ENCODE measurements around the gene NTRK1.

The NTRK1 gene

DNA sequence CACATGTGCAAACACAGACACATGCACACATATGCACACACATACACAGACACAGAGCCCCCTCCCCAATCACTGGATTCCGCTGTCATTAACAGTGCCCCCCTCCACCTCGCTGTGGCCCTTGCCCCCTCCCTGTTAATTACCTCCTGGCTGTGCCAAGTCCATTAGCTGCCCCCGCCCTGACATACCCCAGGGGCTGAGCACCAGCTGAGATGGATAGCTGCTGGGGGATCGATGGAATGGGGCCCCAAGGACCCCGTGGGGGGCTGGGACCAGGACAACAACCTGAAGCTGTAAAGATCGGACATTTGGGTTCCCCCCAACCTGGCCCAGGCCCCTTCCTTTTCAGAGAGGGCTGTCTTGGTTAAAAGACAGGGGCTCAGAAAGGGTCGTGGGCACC, 23.3 kb downstream of the NTRK1 start:
- DNase-seq, result no peak

DNA sequence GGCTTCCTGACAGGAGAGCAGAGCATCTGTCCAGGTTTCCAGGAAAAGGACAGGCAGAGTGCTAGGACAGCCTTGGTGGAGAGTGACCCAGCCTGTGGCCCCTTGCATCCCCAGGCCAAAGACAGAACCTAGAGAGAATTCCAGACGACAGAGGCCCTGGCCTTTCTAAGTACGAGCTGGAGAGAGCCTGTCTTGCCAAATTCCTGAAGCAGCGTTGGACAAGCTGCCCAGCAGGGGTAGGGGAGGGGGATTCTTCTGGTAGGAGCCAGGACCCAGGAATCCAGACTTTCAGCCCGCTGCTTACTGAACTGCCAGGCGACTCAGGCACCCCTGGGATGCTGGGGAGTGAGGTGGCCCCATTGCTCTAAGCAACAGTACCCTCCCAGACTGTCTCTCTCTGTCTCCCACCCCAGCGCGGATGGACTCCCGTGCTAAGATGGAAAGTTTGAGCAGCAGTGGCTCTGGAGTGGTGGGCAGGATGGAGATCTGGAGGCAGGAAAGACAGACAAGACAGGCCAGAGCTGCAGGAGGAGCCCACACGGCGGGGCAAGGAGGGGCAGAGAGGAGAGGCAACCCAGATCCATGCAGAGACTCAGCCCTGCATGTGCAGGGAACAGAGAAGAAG, 24.0 kb downstream of the NTRK1 start:
- DNase-seq, result no peak

DNA sequence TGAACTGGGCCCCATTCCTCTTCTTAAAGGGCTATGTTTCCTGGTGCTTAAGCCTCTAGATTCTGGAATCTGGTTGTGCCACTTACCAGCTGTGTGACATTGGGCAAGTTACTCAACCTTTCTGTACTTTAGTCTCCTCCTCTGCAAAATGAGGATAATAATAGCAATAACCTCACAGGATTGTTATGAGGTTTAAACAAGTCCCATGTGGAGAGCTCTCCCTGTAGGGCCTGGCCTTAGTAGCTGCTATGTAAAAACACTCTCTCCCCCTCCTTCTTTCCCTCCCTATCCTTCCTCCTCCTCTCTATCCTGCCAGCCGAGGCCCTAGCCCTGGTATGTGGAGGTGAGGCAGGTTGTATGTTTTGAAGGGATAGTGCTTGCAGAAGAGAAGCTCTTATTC, 24.6 kb downstream of the NTRK1 start:
- DNase-seq, result no peak

DNA sequence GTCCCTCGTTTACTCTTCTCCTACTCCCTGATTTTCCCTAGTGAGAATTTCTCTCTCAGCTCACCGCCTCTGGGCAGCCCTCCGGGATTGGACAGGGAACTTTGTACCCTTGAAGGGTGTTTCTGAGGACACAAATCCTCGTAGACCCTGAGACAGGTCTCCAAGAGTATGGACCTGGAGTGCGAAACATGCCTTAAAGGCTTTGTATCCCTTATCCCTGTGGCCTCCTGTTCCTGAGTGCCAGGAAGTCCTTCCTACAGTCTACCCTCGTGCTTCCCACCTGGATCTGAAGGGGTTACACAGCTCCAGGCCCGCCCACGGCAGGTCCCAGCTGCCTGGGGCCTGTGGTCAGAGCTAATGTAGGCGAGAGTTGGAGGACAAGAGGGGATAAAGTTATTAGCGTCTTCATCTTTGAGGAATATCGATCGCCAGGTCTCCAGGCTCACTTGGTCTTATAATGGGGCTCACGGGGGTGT, 25.3 kb downstream of the NTRK1 start:
- DNase-seq, result no peak

DNA sequence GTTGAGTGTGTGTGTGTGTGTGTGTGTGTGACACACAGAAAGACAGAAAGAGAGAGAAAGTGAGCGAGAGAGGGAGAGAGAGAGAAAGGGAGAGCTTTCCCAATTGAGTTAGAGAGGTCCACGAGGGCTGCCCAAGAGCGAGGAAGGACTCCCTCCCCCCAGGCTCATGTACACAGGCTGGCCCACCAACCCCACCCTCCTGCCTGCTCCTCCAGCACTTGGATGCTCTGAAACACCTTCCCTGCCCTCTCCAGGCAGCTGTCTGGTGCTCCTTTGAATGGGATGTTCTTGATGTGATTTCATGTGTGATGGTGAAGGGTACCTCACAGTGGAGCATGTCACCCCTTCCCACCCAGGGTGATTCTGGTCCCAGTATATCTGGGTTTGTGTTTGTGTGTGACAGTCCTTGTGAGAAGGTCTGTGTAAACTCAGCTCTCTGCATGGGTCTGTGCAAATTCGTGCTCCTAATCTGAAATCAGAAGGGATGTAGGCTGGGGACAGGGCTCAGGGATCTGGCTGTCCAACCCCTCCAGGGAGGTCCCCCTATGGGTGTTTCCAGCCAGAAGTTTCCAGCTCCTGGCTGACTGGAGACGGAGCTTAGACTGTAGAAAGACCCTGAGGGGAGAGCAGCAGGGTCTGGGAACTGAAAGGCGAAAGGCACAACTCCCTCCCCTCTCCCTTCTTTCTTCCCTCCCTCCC, 26.1 kb downstream of the NTRK1 start:
- DNase-seq, result no peak

DNA sequence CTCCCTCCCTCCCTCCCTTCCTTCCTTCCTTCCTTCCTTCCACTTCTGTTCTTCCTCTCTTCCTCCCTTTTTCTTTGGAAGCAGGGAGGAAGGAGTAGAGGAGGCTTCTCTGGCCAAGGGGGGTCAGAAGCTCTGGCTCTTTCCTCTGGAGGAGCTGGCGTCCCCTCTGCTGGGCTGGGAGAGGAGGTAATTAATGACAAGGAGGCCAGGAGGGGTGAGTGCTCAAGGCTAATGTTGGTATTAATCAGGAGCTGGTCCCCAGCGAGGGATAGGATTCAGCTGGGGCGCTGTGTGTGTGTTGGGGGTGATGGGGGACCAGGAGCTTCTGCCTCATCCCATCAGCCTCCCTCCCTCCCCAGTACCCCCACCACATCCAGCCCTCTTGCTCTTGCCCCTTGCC, 26.7 kb downstream of the NTRK1 start:
- no peak for DNase-seq

DNA sequence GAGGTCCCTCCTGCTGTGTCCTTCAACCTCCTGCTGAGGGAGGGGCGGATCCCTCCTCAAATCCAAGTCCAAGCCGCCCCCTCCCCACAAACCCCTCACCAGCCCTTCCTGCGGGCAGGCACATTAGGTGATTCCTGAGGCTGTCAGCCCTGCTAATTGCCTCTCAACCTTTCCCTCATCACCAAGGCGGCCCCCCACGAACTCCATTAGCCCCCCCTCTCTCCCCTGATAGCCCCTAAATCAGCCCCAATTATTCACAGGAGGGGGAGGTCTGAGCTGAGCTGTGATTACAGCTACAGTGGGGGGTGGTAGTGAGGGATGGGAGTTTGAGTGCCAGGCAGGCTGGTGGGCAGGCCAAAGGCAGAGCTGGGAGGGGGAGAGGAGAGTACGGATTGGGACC, 27.1 kb downstream of the NTRK1 start:
- no peak for DNase-seq

DNA sequence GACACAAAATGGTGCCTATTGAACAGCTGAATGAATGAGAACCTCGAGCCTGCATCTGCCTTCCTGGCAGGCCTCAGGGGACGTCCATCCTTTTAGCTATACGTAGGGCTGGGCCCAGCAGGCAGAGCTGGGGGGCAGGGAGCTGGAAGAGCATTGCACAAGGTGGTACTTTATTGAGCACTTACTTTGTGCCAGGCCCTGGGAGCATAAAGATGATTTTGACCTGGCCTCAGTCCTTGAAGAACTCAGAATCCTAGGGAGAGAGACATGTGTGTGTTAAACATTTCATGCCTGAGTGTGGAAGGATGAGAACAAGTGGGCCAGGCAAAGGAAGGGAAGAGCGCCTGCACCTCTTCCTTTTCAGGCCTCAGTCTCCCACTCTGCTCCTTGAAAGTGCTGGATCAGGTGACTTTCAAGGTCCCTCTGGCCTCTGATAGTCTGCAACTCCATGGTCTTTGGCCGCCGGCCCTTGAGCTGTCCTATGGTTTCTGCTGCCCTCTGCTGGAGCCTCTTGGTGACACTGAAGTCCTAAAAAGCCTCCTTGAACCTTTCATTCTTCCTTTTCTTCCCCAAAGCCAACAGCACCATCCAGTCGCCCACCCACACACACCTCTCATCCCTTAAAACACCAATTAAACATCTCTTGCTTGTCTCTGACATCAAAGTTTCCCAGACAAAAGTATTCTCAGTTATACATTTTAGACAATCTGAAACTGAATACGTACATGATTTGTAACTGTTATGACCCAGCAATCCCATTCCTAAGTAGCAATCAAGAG, 29.3 kb downstream of the NTRK1 start:
- DNase-seq, result peak; percentile 85

DNA sequence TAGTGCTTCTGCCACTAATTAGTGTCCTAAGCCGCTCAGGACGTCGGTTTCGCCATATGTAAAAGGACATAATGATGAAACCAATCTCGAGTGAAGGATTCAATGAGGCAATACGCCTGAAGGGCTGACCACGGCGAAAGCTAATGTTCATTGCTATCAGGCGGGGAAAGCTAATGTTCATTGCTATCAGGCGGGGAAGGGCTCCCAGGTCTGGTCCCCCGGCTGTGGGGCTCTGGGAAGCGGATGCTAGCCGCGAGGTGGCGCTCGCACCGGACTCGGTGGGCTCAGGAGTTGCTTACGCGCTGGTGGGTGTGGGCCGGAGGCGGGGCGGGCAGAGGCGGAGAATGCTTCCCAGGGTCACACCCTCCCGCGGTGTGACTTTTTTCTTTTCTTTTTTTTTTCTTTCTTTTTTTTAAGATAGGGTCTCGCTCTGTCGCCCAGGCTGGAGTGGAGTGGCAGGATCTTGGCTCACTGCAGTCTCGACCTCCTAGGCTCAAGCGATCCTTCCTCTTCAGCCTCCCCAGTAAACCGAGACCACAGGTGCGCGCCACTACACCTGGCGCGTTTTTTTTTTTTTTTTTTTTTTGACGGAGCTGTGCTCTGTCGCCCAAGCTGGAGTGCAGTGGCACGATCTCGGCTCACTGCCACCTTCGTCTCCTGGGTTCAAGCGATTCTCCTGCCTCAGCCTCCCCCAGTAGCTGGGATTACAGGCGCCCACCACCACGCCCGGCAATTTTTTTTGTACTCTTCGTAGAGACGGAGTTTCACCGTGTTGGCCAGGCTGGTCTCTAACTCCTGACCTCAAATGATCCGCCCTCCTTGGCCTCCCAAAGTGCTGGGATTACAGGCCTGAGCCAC, 31.8 kb downstream of the NTRK1 start:
- DNase-seq, result peak; percentile 91

DNA sequence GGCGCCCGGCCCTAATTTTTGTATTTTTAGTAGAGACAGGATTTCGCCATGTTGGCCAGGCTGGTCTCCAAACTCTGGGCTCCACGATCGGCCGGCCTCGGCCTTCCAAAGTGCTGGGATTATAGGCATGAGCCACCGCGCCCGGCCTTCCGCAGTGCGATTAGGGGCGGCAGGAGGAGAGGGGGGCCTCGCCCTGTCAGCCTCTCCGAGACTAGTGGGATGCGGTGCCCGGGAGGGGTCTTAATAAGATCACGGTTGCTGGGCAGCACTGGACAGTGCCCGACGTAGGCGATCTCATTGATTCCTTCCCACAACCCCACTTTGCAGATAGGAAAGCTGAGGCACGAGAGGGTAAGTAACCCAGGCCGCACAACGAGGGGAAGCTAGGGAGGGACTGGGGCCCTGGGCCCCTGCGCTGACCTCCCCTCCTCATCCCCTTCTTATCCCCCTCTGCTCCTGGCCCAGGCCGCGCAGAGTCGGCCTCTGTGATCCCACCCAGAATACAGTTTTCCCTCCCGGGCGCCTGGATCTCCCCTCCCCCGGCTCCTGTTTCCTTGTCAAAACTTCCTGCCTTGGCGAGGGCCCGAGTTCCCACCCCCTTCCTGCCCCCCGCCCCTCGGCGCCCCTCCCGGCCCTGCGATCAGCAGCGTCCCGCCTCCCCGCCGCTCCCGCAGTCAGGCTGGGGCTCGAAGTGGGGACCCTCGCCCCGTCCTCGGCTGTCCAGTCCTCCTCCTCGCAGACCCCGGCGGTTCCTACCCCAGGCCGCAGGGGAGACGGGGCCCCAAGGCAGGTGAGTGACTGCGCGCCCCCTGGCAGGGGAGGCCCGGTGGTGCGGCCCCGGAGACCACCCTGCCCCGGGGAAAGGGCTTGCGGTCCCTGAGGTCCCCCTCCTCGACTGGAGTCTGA, 32.6 kb downstream of the NTRK1 start, which contains the start of gene PEAR1:
Gene PEAR1, plus strand, starts transcription at position 671 of the 906 bp plus-strand sequence. CDS start 10,209 bp downstream, outside the sequence.
- DNase-seq, result no peak

DNA sequence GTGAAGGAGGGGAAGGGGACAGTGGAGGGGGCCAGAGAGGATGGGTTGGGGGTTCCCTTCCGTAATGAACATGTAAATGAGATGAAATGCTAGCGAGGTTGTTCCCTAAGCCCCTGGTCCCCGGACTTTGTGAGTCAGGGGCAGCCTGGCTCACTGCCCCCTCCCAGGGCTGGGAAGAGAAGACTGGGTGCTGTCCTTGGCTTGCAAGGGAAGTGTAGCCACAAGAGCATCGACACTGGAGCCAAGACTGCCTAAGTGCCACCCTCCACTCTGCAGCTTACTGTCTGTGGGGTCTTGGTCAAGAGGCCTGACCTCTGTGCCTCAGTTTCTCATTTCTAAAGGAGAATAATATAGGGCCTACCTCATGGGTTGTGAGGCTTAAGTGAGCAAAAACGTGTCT, 33.3 kb downstream of the NTRK1 start:
- DNase-seq, result no peak

DNA sequence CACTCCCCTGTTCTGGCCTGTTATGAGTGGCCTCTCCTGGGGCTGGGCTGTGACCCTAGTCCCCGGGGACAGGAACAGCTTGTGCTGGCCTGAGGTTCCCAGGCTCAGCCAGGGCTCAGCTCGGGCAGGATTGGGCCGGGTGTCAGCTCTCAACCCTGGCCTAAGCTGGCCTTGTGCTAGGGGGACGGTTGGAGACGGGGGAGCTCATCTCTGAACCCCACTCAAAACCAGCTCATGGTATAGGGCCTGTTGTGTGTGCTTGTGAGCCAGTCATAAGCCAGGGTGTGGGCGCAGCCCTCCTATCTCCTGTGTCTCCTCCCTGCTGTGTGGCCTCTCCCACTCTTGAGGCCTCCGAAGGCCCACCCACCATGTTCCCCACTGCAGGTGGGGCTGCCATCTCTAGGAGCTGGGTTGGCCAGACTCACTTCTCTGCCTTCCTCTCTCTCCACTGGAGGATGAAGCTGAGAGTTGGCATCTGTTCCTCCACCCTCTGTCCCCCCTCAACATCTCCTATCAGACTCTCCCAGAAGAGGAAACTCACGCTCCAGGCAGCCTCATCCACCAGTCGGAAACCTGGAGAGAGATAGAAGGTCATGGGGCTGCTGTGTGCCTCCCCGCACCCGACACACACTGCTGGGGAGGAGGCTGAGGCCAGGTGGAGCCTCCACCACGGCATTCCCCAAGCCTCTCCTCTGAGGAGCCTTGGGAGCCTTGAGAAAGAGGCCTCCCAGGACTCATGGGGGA, 34.2 kb downstream of the NTRK1 start:
- DNase-seq, result no peak

DNA sequence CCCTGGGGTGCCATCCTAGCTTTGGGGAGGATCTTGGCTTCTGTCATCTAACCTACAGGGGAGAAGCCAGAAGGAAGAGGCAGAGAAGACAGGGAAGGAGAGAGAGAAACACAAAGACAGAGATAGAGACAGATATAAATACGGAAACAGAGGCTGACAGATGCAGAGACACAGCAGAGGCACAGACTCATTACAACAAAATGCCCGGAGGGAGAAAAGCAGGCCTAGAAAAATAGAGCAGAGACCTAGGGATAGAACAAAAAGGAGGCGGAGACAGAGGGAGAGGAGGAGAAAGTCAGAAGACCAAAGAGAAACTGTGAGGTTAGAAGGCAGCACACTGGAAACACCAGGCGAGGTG, 34.8 kb downstream of the NTRK1 start:
- no peak for DNase-seq

DNA sequence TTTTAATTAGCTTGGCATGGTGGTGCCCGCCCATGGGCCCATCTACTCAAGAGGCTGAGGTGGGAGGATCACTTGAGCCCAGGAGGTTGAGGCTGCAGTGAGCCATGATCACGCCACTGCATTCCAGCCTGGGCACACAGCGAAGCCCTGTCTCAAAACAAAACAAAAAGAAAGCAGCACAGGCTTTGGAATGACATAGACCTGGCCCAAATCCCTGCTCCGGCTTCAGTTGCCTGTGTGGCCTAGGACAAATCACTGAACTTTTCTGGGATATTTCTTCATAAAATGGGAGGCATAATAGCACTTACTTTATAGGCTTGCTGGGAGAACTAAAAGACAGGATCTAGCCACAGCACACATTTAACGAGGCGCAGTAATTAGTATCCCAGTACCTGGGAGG, 35.3 kb downstream of the NTRK1 start:
- DNase-seq, result no peak

DNA sequence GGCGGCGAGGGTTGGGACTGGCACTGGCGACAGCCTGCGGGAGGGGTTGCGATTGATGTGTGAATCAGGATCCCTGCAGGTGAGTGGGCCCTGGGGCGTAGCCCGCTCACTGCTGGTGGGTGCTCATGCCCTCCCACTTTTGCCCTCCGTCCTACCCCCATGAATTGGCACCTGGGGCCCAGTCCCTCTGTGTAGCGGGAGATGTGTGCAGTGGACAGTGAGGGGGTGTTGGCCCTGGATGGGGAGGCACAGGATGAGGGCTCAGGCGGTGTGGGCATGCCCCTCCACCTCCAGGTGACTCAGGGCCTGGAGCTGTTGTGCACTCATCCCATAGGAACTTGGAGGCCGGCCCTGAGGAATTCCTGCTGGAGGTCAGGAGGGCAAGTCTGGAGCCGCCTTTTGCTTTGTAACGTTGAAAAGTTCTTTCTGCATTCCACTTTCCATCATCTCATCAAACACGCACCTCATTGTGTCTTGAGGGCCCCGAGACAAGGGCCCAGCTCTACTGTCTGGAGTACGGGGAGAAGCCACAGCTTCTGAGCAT, 35.9 kb downstream of the NTRK1 start:
- DNase-seq, result no peak

DNA sequence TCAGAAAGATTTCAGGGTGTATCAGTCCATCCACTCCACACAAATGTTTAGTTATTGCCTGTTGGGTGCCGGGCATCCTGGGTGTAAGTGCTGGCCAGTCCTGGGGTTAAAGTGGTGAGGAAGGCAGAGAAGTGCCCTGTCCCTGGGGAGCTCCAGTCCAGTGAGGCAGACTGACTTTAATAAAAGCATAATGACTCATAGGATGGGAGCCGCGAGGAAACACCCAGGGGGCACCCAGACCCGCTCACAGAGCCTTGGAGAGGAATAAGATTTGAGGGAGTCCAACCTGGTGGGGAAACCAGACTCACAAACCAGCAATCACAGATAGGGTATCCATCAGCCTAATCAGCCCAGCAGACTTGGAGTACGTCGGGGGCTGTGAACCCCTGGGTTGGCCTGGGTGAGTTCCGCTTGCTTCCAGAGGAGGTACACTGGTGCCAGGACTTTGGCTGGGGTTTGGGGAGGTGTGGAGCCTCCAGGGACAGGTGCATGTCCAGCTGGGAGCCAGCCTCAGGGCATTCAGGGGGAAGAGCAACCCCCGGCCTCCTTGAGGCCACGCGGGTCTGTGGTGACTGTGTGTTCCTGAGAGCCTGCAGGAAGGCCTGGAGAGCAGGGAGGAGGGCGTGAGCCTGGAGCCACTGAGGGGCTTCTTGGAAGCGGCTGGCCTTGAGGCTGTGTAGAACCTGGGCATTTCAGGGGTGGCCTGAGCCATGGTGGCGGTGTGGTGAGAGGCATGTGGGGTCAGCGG, 36.6 kb downstream of the NTRK1 start:
- DNase-seq, result no peak

DNA sequence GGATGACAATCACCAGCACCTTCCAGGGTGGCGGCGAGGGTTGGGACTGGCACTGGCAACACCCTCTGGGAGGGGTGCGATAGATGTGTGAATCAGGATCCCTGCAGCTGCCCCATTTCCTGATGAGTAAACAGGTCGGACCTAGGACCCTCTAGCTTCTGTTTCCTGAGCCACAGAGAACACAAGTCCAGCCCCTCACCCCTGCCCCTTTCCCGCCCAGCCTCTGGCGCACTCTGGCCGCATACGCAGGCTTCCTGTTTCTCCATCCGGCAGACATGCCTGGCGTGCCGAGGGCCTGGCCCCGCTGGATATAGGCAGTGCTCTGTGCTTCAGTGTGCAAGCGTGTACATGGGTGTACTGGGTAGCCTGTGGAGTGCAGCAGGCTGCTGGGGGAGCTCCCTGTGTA, 37.5 kb downstream of the NTRK1 start:
- no peak for DNase-seq

DNA sequence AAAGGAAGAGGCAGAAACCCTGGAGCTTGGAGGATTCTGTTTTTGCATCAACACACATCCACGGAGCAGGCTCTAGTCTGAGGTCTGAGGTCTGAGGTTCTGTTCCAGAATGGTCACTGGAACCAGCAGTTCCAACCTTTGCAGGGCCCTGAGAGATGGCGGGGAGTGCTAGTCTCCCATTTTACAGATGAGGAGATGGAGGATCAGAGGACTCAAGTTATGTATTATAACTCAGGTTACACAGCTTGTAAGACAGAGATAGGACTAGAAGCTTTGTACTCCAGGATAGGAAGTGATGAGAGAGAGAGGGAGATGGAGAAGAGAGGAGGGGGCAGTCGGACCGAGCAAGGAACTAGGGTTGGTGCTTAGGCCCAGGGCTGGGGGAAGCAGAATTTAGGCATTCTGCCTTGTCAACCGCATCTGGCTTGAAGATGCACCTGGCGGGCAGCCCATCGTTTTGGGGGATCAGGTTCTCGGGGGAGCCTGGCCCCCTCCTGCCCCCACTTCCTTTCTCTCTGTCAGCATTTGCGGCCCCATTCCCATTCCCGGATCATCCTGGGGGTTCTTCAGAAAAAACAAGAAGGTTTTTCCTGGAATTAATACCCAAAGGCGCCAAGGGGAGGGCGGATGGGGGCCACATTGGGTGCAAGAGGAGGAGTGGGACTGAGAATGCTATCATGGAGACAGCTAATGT, 38.5 kb downstream of the NTRK1 start:
- no peak for DNase-seq

DNA sequence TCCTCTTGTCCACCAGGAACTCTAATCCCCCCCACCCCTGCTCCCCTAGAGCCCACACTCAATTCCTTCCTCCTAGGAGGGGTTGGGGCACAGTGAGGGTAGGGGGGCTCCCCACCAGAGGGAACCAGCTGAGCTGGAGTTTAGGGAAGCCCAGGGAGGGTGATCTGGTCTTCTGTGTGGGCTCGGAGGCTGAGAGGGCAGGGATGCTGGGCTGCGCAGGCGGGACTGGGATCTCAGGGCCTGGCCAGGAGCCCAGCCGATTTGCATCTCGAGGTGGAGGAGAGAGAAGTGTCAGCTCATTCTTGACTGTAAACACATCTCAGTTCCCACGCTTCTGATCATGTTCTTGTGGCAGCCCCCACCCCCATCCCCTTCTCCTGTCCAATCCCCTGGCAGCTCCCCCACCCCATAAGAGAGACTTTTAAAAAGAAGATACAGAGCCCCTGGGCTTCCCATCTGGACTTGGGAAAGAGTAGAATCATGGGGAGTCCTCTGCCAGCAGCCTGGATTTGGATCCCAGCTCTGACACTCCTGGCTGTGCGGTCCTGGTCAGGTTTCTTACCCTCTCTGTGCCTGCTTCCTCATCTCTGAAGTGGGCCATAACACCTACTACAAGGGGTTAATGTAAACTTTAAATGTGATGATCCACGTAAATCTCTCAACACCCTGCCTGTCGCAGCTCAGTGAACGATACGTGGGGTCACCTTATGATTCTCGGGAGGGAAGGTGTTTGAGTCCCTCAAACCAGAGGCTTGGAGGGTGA, 39.5 kb downstream of the NTRK1 start:
- DNase-seq, result peak; percentile 68

Data from RPMI8226 (cell line).